DMS153 treated with DMSO at 0.1 percent for 48 hours (cell line): ENCODE results near the gene PMEPA1.

Experiments
- DNase-seq: peaks from one replicate; lab custom pipeline; 2025; ENCODE audit not compliant: unreplicated experiment; lab: John Stamatoyannopoulos, UW

Gene PMEPA1, protein sequence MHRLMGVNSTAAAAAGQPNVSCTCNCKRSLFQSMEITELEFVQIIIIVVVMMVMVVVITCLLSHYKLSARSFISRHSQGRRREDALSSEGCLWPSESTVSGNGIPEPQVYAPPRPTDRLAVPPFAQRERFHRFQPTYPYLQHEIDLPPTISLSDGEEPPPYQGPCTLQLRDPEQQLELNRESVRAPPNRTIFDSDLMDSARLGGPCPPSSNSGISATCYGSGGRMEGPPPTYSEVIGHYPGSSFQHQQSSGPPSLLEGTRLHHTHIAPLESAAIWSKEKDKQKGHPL

GRCh38 chr20:57709823-57710799 lies at the start of gene PMEPA1:
Gene PMEPA1, minus strand, starts transcription at chr20:57710015. Its CDS starts 433 bp downstream, at chr20:57709582.
- peak; percentile 87 for DNase-seq

DNA sequence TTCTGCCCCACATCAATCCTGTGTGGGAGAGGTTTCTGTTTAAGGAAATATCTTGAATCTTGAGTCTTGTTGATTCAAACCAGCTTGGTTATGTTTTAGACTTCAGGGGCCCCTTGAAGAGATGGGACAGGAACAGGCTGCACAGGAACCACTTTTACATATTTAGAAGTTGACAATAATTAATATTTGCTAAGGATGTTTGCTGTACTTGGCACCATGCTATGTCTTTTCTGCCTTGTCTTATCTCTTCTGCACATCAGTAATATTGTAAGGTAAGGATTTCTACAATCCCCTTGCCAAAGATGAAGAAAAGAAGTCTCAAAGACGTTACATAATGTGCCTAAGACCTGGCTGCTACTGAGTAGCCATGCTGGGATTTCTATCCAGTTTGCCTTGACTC lies 48.0 kb upstream of the PMEPA1 start:
- no peak for DNase-seq

GRCh38 chr20:57756921-57757320 lies 47.1 kb upstream of the PMEPA1 start:
- no peak for DNase-seq

DNA sequence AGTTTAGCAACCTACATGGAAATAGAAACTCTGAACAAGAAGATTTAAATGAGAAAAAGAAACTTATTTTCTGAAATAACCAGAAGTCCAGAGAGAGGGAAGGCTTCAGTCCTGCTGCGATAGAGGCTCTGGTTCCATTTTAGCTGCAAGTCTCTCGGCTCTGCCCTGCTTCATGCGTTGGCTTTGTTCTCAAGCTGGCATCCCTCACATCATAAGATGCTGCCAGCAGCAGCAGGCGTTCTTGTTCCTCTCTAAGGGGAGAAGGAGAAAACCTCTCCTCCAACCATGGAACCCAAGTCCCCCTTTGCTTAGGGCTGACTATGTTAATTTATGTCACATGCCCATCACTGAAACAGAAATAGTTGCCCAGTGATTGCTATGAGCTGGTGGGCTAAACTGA lies 46.4 kb upstream of the PMEPA1 start:
- no peak for DNase-seq

DNA sequence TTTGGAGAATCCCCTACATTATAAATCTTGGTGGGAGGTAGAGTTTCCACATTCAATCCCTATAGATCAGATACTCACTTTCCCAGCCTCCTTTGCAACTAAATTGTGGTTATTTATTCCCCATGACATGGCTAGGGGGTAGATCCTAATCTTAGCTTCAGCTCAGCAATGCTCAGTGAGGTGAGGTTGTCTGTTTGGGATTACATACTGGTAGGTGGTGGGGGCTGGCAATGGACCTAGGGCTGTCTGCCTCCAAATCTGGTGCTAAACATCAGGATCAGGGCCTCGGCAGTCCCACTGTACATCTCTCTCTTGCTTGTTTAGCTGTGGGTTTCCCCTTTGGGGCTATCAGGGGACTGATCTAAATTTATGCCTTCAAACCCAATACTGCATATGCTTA lies 45.8 kb upstream of the PMEPA1 start:
- DNase-seq: no peak

GRCh38 chr20:57754190-57754589 lies 44.4 kb upstream of the PMEPA1 start:
- DNase-seq: no peak

- no peak for DNase-seq
These were observed 43.7 kb upstream of the PMEPA1 start for GRCh38 chr20:57753332-57754164.

DNA sequence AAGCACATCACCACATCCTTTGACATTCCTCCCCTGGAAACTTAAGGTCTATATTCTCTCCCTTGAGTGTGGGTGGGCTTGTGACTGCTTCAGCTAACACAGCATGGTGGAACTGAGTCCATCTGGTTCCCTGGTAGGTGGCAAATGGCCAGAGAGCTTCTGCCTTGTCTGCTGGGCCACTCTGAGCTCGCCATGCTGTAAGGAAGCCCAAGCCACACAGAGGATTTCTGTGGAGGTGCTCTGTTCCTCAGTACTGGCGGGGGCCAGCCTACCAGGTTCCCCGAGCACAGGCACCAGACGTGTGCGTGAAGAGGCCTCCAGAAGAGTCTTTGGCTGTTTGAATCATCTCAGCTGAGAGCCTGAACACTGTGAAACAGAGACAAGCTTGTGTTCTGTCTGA lies 41.6 kb upstream of the PMEPA1 start:
- DNase-seq: no peak

- no peak for DNase-seq
These were observed 40.1 kb upstream of the PMEPA1 start for GRCh38 chr20:57749869-57750268.

- DNase-seq: no peak
These were observed 39.4 kb upstream of the PMEPA1 start for GRCh38 chr20:57749131-57749690.

DNA sequence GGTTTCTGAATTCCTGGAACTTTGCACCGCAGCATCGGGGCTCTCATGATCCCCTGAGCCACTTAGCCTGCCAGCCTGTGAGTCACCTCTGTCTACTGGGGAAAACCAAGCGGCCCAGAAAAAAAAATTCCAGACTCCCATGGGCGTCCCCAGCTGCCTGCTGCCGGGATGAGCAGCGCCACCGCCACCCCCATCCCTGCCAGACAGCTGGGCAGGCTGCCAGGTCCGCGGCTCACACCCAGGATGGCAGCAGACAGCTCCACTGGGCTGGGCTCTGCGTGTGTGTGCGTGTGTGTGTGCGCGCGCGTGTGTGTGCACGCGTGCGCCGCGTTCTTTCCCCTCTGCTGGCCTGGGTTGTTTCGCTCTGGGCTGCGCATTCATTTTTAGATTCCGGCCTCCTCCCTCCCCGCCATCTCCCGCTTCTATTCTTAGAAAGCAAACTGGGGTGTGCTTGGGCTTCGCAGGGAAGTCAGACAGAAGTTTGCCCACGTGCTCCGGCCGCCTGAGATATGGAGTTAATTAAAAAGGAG lies 38.9 kb upstream of the PMEPA1 start:
- peak; percentile 58 for DNase-seq

- DNase-seq: no peak
These were observed 38.2 kb upstream of the PMEPA1 start for GRCh38 chr20:57747861-57748481.

GRCh38 chr20:57746832-57747404 lies 37.1 kb upstream of the PMEPA1 start:
- DNase-seq: no peak

DNA sequence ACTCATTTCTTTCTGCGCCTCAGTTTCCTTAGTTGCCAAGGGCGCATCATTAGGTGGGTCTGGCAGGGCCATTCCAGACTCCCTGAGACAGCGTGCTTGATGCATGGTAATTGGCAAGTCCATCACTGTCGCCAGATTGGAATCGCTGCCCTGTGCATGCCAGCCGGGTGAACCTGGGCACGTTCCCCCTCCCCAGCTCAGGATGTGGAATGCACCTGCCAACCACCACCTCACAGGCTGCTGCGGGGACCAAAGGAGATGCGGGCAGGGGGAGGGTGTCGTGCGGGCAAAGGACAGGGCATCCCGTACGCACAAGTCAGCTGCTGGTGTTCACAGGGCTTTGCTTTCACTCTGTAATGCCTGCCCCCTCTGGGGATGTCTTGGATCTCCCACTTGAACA lies 36.4 kb upstream of the PMEPA1 start:
- DNase-seq: no peak

DNA sequence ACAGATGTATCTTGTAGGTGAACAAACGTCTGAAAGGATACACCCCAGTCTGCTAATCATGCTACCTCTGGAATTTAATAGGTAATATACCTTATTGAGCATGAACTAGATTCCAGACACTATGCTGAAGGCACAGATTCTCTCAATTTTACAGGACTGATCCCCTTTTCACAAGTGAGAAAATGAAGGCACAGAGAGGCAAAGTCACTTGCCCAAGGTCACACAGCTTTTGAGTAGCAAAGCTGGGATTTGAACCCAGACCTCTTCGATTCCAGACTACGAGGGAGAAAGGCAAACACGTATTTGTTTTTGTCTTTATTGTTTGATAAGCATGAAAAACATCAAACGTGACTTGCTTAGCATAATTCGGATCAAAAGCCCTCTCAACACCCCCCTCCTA lies 34.4 kb upstream of the PMEPA1 start:
- DNase-seq: no peak

- DNase-seq: no peak
These were observed 33.8 kb upstream of the PMEPA1 start for GRCh38 chr20:57743450-57744095.

- DNase-seq: no peak
These were observed 32.8 kb upstream of the PMEPA1 start for GRCh38 chr20:57742507-57743181.

DNA sequence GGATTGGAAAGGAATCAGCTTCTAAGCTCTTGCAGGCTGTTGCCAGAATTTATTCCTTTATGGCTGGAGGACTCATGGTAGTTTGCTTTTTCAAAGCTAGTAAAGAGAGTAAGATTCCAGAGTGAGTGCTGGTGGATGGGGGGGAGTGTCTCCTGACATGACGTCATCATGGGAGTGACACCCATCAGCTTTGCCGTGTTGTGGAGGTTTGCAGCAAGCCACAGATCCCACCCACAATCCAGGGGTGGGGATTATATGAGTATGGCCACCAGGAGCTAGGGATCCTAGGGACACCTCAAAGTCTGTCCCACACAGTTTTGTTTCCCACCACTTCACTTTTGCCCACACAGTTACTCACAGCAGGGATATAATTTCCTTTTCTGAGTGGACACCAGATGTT lies 28.7 kb upstream of the PMEPA1 start:
- no peak for DNase-seq

DNA sequence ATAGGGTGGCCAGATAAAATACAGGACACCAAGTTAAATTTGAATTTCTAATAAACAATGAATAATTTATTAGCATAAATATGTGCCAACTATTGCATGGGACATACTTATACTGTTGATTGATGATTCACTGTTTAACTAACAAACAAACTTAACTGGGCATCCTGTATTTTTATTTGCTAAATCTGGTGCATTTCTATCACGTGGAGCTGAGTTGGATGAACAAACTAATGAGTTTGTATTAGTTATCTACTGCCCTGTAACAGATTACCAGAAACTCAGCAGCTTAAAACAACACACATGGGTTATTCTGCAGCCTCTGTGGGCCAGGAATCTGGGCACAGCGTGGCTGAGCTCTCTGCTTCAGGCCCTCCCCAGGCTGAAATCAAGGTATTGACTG lies 28.2 kb upstream of the PMEPA1 start:
- DNase-seq: no peak
